GM12891 (cell line): ENCODE data around the gene CADM4.
A peak's percentile ranks its signal among the peaks of the same experiment; 100 is the strongest.
"Not testable (repeated sequence)": the region's sequence is repeated elsewhere in the genome, so short reads cannot be mapped to it uniquely, and the experiment has no call there.

Experiments used
- DNase-seq: peaks from one replicate; pipeline ENCODE4 v3.0.0; 2011; ENCODE audit warnings: low spot score; ENCODE audit not compliant: insufficient read length
- FAIRE-seq: peaks from 2 replicates; lab custom pipeline; 2011; peaks lifted over from hg19 to GRCh38; lab: Jason Lieb, UNC
- PAX5 ChIP-seq: IDR thresholded peaks from 2 replicates; pipeline ENCODE4 v1.6.1; 2011; ENCODE audit warnings: low read length, moderate library complexity, mild to moderate bottlenecking; ENCODE audit not compliant: insufficient read depth, severe bottlenecking
- POLR2A ChIP-seq: IDR thresholded peaks from 2 replicates; pipeline ENCODE4 v1.6.1; 2011; ENCODE audit warnings: low read depth, low read length, control low read depth
- POLR2AphosphoS5 ChIP-seq: IDR thresholded peaks from 2 replicates; pipeline ENCODE4 v1.6.1; 2011; ENCODE audit warnings: low read depth, low read length, control low read depth
- POU2F2 ChIP-seq: IDR thresholded peaks from 2 replicates; pipeline ENCODE4 v1.6.1; 2011; ENCODE audit warnings: low read depth, mild to moderate bottlenecking, control low read depth, low read length, moderate library complexity
- SPI1 ChIP-seq: IDR thresholded peaks from 2 replicates; pipeline ENCODE4 v1.6.1; 2011; ENCODE audit warnings: low read depth, low read length, control low read depth
- TAF1 ChIP-seq: IDR thresholded peaks from 2 replicates; pipeline ENCODE4 v1.6.1; 2011; ENCODE audit warnings: low read depth, low read length, control low read depth

Gene CADM4

DNA sequence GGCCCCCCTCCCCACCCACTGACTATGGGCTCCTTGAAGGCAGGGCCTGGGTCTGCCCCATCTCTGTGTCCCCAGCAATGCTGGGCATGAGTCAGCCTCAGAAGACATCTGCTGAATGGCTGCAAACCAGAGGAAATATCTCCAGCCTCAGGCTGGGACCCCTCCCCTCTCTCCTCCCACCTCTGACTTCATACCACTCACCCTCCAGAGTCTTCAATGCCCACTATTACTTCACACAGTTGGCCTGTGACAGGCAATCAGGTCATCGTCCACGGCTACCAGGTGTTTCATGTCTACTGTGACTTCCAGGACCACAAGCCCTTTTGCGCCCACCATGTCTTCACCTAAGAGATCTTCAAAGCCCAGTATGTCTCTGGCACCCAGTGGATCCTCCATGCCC is 27.9 kb downstream of the CADM4 start, which contains the start of gene SRRM5:
TSS of gene SRRM5 (plus strand) at position 301 of the 400 bp plus-strand sequence. CDS start at position 335, 34 bp downstream.
- TF ChIP-seq POU2F2, result no peak
- no peak for TF ChIP-seq POLR2A
- TF ChIP-seq POLR2AphosphoS5, result no peak
- no peak for TF ChIP-seq TAF1
- no peak for TF ChIP-seq PAX5
- no peak for TF ChIP-seq SPI1
- no peak for FAIRE-seq

DNA sequence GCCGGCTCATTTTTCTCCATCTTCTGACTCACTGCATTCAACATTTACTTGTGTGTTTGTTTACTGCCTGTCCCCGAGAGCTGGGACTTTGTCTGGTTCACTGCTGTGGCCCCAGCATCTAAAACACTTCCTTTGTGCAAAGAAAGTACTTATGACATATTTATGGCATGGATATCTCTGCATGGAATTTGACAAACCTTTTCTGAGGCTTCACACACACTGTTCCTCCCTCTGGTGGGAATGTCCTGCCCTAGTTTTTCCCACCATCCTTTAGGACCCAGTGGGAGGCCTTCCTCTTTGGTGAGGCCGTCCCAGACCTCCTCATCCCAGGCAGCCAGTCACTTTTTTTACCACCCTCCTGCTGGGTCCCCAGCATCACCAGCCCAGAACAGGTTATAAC is 29.2 kb downstream of the CADM4 start:
- FAIRE-seq (no peak), DNase-seq (no peak)
- TF ChIP-seq POLR2A (no peak), SPI1 (no peak), TAF1 (no peak), POU2F2 (no peak), PAX5 (no peak), POLR2AphosphoS5 (no peak)

More for the DNA sequence above, 27.9 kb downstream of the CADM4 start, which contains the start of gene SRRM5:
- no peak for DNase-seq

DNA sequence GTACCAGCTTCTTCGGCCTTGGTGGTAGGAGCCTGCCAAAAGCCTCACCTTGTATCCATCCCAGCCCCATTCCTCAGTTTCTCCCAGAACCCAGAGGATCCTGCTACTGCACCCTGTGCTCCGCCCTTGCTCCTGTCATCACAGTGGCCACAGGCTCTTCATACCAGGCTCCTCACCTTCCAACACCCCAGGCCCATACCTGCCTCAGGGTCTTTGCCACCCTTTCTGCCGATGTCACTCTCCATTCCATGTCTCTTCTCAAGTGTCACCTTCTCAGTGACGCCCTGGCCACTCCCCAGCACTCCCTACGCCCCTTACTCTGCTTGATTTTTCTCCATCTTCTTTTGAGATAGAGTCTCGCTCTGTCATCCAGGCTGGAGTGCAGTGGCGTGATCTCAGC is 29.8 kb downstream of the CADM4 start:
- TF ChIP-seq POLR2AphosphoS5, result no peak
- TF ChIP-seq POLR2A, result no peak
- no peak for TF ChIP-seq POU2F2
- TF ChIP-seq SPI1, result no peak
- no peak for TF ChIP-seq PAX5
- no peak for TF ChIP-seq TAF1
- no peak for FAIRE-seq
- DNase-seq, result no peak

DNA sequence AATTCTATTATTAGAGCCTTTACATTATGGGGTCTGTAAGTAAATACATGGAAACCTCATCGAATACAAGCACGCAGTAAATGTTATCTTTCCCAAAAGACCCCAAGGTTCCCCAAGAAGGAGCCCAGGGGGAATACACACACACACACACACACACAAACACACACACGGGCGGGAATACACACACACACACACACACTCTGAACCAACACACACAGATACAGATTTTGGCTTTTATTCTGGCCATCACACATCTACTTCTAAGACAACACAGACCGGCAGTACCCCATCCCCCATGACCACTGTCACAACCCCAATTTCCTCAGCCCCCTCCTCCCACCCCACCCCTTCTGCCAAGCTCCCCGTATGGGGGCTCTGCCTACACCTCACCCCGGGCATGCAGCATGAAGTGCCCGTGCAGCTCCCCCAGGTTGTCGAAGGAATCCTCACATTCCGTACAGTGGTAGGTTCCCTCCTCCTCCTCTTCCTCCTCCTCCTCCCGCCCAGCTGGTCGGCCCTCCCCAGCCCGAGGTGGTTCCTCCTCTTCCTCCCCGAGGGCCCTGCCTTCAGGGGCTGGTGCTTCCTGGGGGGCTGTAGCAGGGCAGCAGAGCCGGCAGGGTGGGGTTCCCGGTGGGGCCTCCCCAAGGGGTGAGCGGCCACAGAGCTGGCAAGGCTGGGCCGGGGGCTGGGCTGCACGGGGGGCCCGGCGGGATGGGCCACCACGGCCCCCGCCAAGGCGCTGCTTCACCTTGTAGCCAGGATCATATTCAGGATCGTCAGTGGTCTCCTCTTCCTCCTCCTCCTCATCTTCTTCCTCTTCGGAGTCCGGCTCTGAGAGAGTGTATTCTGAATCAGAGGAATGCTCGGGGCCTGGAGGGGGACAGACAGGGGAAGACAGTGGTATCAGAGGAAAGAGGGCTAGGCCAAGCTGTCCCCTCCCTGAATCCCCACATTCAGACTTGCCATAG is 32.1 kb downstream of the CADM4 start:
- DNase-seq (no peak), FAIRE-seq (no peak)
- TF ChIP-seq POLR2AphosphoS5 (no peak), POU2F2 (no peak), TAF1 (no peak), PAX5 (no peak), POLR2A (no peak), SPI1 (no peak)

DNA sequence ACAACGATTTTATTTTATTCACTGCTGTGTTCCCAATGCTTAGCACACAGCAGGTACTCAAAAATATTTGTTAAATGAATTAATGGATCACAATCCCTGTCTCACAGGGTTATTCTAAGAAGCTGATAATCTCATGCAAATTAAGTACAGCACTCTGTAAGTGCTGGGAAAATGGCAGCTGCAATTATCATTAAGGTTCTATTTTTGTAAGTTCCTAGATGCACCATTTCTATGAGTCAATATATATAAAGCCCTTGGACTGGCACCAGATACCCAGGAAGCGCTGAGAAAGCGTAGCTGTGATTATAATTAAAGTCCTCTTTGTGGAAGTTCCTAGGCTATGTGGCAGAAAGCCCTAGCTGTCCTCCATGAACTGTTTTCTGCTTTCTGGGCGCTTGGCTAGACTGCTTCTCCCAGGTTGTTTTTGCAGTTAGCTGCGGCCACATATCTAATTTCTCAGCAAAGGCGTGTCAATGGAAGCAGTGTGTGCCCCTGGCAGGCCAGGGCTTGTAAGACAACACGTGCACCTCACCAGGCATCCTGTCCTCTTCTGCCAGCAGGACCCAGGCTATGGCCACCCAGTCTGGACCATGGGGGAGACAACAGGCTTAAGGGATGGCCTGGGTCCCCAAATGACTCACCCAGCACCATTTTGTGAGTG is 33.0 kb downstream of the CADM4 start:
- FAIRE-seq (peak; percentile 57), DNase-seq (no peak)
- TF ChIP-seq TAF1, result no peak
- TF ChIP-seq PAX5, result no peak
- no peak for TF ChIP-seq POU2F2
- no peak for TF ChIP-seq POLR2A
- TF ChIP-seq POLR2AphosphoS5, result no peak

DNA sequence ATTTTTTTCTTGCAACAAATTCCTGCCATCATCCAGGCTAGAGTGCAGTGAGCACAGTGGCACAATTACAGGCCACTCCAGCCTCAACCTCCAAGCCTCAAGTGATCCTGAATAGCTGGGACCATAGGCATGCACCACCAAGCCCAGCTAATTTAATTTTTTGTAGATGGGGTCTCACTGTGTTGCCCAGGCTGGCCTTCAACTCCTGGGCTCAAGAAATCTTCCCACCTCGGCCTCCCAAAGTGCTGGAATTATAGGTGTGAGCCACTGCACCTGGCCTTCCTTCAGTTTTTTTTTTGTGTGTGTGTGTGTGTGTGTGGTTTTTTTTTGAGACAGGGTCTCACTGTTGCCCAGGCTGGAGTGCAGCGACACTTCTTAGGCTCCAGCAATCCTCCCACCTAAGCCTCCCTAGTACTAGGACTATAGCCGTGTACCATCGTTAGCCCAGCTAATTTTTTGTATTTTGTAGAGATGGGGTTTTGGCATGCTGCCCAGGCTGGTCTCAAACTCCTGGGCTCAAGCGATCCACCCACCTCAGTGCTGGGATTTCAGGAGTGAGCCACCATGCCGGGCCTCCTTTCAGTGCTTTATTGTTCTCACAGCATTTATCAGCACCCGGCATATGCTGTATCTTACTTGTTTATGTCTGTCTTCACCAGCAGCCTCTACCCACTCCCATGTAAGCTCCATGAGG is 33.6 kb downstream of the CADM4 start:
- FAIRE-seq (no peak), DNase-seq (no peak)
- TF ChIP-seq SPI1 (no peak), POU2F2 (no peak), POLR2AphosphoS5 (no peak), TAF1 (no peak), PAX5 (no peak)

GRCh38 chr19:43600326-43600725 is 39.3 kb downstream of the CADM4 start:
- not testable (repeated sequence) for FAIRE-seq, DNase-seq

DNA sequence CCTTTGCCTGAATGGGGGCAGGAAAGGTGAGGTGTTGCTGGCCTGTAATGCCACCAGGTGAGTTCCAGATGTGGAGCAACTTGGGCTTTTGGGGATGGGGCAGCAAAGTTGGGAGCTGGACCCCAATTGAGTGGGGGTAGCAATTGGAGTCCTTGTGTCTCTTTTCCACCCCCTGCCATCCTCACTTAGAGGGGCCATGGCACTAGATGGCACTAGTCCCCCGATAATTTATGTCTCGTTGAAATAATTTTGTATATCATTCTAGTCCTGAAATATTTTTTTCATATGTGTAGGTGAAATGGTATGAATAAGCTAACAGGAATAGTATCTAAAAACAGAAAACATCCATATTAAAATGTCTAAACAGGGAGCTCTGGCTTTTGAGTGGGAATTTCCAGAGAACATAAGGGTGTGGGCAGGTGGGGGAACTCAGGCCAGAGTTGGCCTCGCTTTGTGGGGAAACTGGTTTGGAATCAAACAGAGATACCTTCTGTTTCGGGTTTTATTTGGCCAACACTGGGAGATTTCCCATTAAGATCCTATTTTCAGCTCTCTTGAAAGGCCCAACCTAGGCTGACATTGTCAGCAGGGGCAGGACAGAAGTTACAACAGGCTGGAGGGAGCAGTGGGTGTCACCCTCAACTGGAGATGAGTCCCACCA is 39.9 kb downstream of the CADM4 start:
- TF ChIP-seq POLR2AphosphoS5 (no peak), POLR2A (no peak), PAX5 (no peak), TAF1 (no peak), POU2F2 (no peak), SPI1 (no peak)
- DNase-seq (no peak), FAIRE-seq (no peak)
